H1 (cell line): Measurements from ENCODE around the gene LONRF2. TPM values are rescaled to one million over a fixed set of nuclear protein-coding genes. Genes with fewer than 3 reads are reported as not detected.

Source experiments
- CTCF ChIA-PET: fragments of 300-600 bp; sonication (Branson Sonifier 250); formaldehyde crosslinking; loops from one replicate; lab custom pipeline; 2021; ENCODE audit not compliant: partially characterized antibody; lab: Charles Lee
- POLR2A ChIA-PET: fragments of 300-600 bp; sonication (Branson Sonifier 250); formaldehyde crosslinking; loops from one replicate; lab custom pipeline; 2021; ENCODE audit warnings: inconsistent platforms; ENCODE audit not compliant: partially characterized antibody; lab: Charles Lee
- DNase-seq, 2 experiments: peaks; one replicate each; pipeline versions ENCODE4 v3.0.0 to v3.0.0-alpha.2; 2010 to 2022; ENCODE audit warnings: low spot score in 2 of 2, low read depth in 1 of 2, mixed read lengths in 1 of 2
- FAIRE-seq: peaks from 2 replicates; lab custom pipeline; 2011; peaks lifted over from hg19 to GRCh38; lab: Jason Lieb, UNC
- H2AFZ ChIP-seq: 2 replicates; pipeline ENCODE4 v1.8.1; 2012; ENCODE audit warnings: low read length, inconsistent platforms
- H2AK5ac ChIP-seq: 2 replicates; pipeline ENCODE4 v1.6.1; 2013; ENCODE audit warnings: low read depth, low read length
- H2BK120ac ChIP-seq: replicated peaks from 2 replicates; pipeline ENCODE3; 2013; ENCODE audit warnings: low read depth, low read length, inconsistent platforms
- H2BK12ac ChIP-seq: 2 replicates; pipeline ENCODE4 v1.6.1; 2013; ENCODE audit warnings: low read depth, low read length
- H2BK15ac ChIP-seq: 2 replicates; pipeline ENCODE4 v1.6.1; 2013; ENCODE audit warnings: low read length
- H2BK20ac ChIP-seq: 2 replicates; pipeline ENCODE4 v1.6.1; 2013; ENCODE audit warnings: low read length
- H2BK5ac ChIP-seq: 2 replicates; pipeline ENCODE4 v1.6.1; 2013; ENCODE audit warnings: low read depth, low read length
- H3K14ac ChIP-seq: 2 replicates; pipeline ENCODE4 v1.6.1; 2013; ENCODE audit warnings: inconsistent platforms; ENCODE audit not compliant: insufficient read length
- H3K18ac ChIP-seq: 2 replicates; pipeline ENCODE4 v1.6.1; 2013; ENCODE audit warnings: low read length; ENCODE audit errors: extremely low read depth
- H3K23ac ChIP-seq: 2 replicates; pipeline ENCODE4 v1.6.1; 2013; ENCODE audit warnings: inconsistent platforms; ENCODE audit not compliant: insufficient read length
- H3K23me2 ChIP-seq: 2 replicates; pipeline ENCODE4 v1.6.1; 2013; ENCODE audit warnings: low read depth, low read length
- H3K27ac ChIP-seq: 2 replicates; pipeline ENCODE4 v1.6.1; 2011; ENCODE audit warnings: low read depth, low read length, inconsistent platforms
- H3K27me3 ChIP-seq, 4 experiments: replicated peaks in 1 of 4; 1 replicate in 1 of 4; 2 replicates in 3 of 4; pipeline versions ENCODE4 v1.6.1 to v1.8.1; 2011 to 2013; ENCODE audit warnings: low read length in 3 of 4, mild to moderate bottlenecking in 3 of 4, inconsistent platforms in 2 of 4, mixed read lengths in 2 of 4, moderate library complexity in 1 of 4; ENCODE audit not compliant: control insufficient read depth in 3 of 4, insufficient read depth in 3 of 4; ENCODE audit errors: extremely low read depth in 1 of 4
- H3K36me3 ChIP-seq, 4 experiments: 2 replicates each; pipeline versions ENCODE4 v1.6.1 to v1.8.1; 2011 to 2013; ENCODE audit warnings: mild to moderate bottlenecking in 4 of 4, low read length in 3 of 4, moderate library complexity in 2 of 4, control low read depth in 1 of 4, inconsistent platforms in 1 of 4; ENCODE audit not compliant: insufficient read depth in 4 of 4, control insufficient read depth in 2 of 4
- H3K4ac ChIP-seq: replicated peaks from 2 replicates; pipeline ENCODE3; 2013; ENCODE audit warnings: low read length, low read depth, mixed read lengths, inconsistent platforms; ENCODE audit not compliant: insufficient read length
- H3K4me1 ChIP-seq, 4 experiments: replicated peaks in 1 of 4; 1 replicate in 1 of 4; 2 replicates in 3 of 4; pipeline versions ENCODE4 v1.6.1 to v1.8.1; 2011 to 2013; ENCODE audit warnings: low read length in 3 of 4, inconsistent platforms in 2 of 4, mixed read lengths in 1 of 4; ENCODE audit not compliant: insufficient read depth in 4 of 4, control insufficient read depth in 3 of 4
- H3K4me2 ChIP-seq, 2 experiments: 2 replicates each; pipeline versions ENCODE4 v1.6.1 to v1.8.1; 2011 to 2013; ENCODE audit warnings: low read depth in 2 of 2, low read length in 2 of 2, control low read depth in 1 of 2, inconsistent platforms in 1 of 2, mild to moderate bottlenecking in 1 of 2; ENCODE audit not compliant: insufficient read depth in 1 of 2
- H3K4me3 ChIP-seq, 4 experiments: fragments of 200-600, 300-600 bp in 1 of 4; sonication (generic), shearing (Covaris generic), sonication (Bioruptor Twin) in 1 of 4; 2 replicates each; pipeline versions ENCODE4 v1.5.1 to v1.8.1; 2011 to 2016; ENCODE audit warnings: low read length in 4 of 4, low read depth in 3 of 4, control low read depth in 2 of 4, inconsistent platforms in 2 of 4, mild to moderate bottlenecking in 2 of 4, mixed read lengths in 1 of 4, moderate library complexity in 1 of 4; ENCODE audit not compliant: insufficient read depth in 2 of 4; ENCODE audit errors: extremely low read depth in 1 of 4
- H3K56ac ChIP-seq: replicated peaks from 2 replicates; pipeline ENCODE3; 2013; ENCODE audit warnings: low read depth, mild to moderate bottlenecking, mixed read lengths, low read length, inconsistent platforms; ENCODE audit not compliant: insufficient read length
- H3K79me1 ChIP-seq: 2 replicates; pipeline ENCODE4 v1.6.1; 2013; ENCODE audit warnings: low read depth, low read length, control low read depth
- H3K79me2 ChIP-seq, 2 experiments: 2 replicates each; pipeline versions ENCODE4 v1.6.1 to v1.8.1; 2012 to 2013; ENCODE audit warnings: low read length in 2 of 2, mild to moderate bottlenecking in 2 of 2, inconsistent platforms in 1 of 2; ENCODE audit not compliant: insufficient read depth in 2 of 2, control insufficient read depth in 1 of 2
- H3K9ac ChIP-seq, 4 experiments: replicated peaks in 1 of 4; 1 replicate in 1 of 4; 2 replicates in 3 of 4; pipeline versions ENCODE4 v1.6.1 to v1.8.1; 2011 to 2013; ENCODE audit warnings: low read depth in 3 of 4, low read length in 3 of 4, control low read depth in 2 of 4, mild to moderate bottlenecking in 2 of 4, moderate library complexity in 2 of 4, inconsistent platforms in 1 of 4; ENCODE audit errors: extremely low read depth in 1 of 4
- H3K9me3 ChIP-seq, 2 experiments: 2 replicates each; pipeline versions ENCODE4 v1.6.1 to v1.8.1; 2012 to 2013; ENCODE audit warnings: mild to moderate bottlenecking in 2 of 2, moderate library complexity in 2 of 2, control low read depth in 1 of 2, inconsistent platforms in 1 of 2, low read depth in 1 of 2, low read length in 1 of 2, mixed read lengths in 1 of 2; ENCODE audit not compliant: insufficient read depth in 2 of 2
- H4K20me1 ChIP-seq, 2 experiments: replicated peaks in 1 of 2; 2 replicates each; pipeline versions ENCODE3 to v1.8.1; 2011 to 2013; ENCODE audit warnings: inconsistent platforms in 2 of 2, low read length in 2 of 2, mild to moderate bottlenecking in 1 of 2; ENCODE audit not compliant: insufficient read depth in 2 of 2, control insufficient read depth in 1 of 2
- H4K5ac ChIP-seq: 2 replicates; pipeline ENCODE4 v1.6.1; 2013; ENCODE audit warnings: low read length, low read depth, mixed read lengths, inconsistent platforms; ENCODE audit not compliant: insufficient read length
- H4K8ac ChIP-seq: 2 replicates; pipeline ENCODE4 v1.8.0; 2013; ENCODE audit warnings: mild to moderate bottlenecking, moderate library complexity, low read length, inconsistent platforms; ENCODE audit not compliant: insufficient read depth; ENCODE audit errors: extremely low read depth
- H4K91ac ChIP-seq: replicated peaks from 2 replicates; pipeline ENCODE3; 2013; ENCODE audit warnings: low read length, mixed read lengths, inconsistent platforms; ENCODE audit not compliant: insufficient read length
- BRCA1 ChIP-seq: IDR thresholded peaks from 2 replicates; pipeline ENCODE4 v1.6.1; 2012; ENCODE audit warnings: low read depth, low read length, improper control_type of control experiment
- CEBPB ChIP-seq: IDR thresholded peaks from 2 replicates; pipeline ENCODE4 v1.6.1; 2012; ENCODE audit warnings: low read depth, low read length
- EP300 ChIP-seq, 2 experiments: IDR thresholded peaks; 1 replicate in 1 of 2; 2 replicates in 1 of 2; pipeline ENCODE4 v1.6.1; 2011 to 2012; ENCODE audit warnings: low read depth in 2 of 2, low read length in 2 of 2, mild to moderate bottlenecking in 2 of 2, borderline replicate concordance in 1 of 2, inconsistent platforms in 1 of 2, moderate library complexity in 1 of 2
- JUND ChIP-seq: IDR thresholded peaks from 2 replicates; pipeline ENCODE4 v1.6.1; 2011; ENCODE audit warnings: mild to moderate bottlenecking, improper control_type of control experiment, low read length
- KDM1A ChIP-seq: fragments of 200-600, 300-600 bp; sonication (generic); IDR thresholded peaks from 2 replicates; pipeline ENCODE4 v1.7.1; 2016; ENCODE audit warnings: mild to moderate bottlenecking, low read length, borderline replicate concordance
- KDM5A ChIP-seq: fragments of 200-600 bp; IDR thresholded peaks from 2 replicates; pipeline ENCODE4 v1.7.1; 2012; ENCODE audit warnings: mild to moderate bottlenecking, low read length, inconsistent platforms, mixed read lengths
- PHF8 ChIP-seq: fragments of 200-600 bp; sonication (generic); conservative IDR thresholded peaks from 2 replicates; pipeline ENCODE4 v1.7.1; 2012; ENCODE audit warnings: low read depth, mild to moderate bottlenecking, inconsistent platforms, low read length, moderate library complexity
- POU5F1 ChIP-seq: IDR thresholded peaks from 2 replicates; pipeline ENCODE4 v1.6.1; 2011; ENCODE audit warnings: low read depth, mild to moderate bottlenecking, low read length, moderate library complexity
- RAD21 ChIP-seq, 2 experiments: IDR thresholded peaks in 1 of 2; conservative IDR thresholded peaks in 1 of 2; 2 replicates each; pipeline ENCODE4 v1.6.1; 2011; ENCODE audit warnings: low read depth in 2 of 2, low read length in 2 of 2, improper control_type of control experiment in 1 of 2, inconsistent platforms in 1 of 2, mild to moderate bottlenecking in 1 of 2, moderate library complexity in 1 of 2
- TCF12 ChIP-seq: IDR thresholded peaks from 2 replicates; pipeline ENCODE4 v1.6.1; 2011; ENCODE audit warnings: low read depth, mild to moderate bottlenecking, low read length
- WGBS, 2 experiments: shearing (Covaris generic) in 1 of 2; methylation state at CpG; one replicate each; pipeline versions ENCODE4 v1.1.6 to v1.1.7; 2013 to 2015; ENCODE audit warnings: low lambda C conversion rate in 2 of 2, mixed read lengths in 2 of 2, inconsistent platforms in 1 of 2, low coverage in 1 of 2, missing lambda C conversion rate in 1 of 2; ENCODE audit not compliant: insufficient replicate concordance in 2 of 2, insufficient coverage in 1 of 2, insufficient read length in 1 of 2; ENCODE audit errors: extremely low coverage in 1 of 2, missing lambda C conversion rate in 1 of 2; 5-methylcytosine and 5-hydroxymethylcytosine counted together
- polyA plus RNA-seq, 7 experiments: library from polyadenylated mRNA; depleted of rRNA in 3 of 7; stranded (reverse) in 5 of 7; unstranded in 2 of 7; fragments of >200 nt in 5 of 7; fragments of 200-250 nt in 2 of 7; gene quantifications; 1 replicate in 5 of 7; 2 replicates in 1 of 7; 4 replicates in 1 of 7; pipeline versions ENCODE4 v1.2.1 to v1.2.3, GENCODE V29; 2011 to 2013; ENCODE audit warnings: missing spikeins in 2 of 7, mixed read lengths in 2 of 7
- total RNA-seq: library from RNA; stranded (reverse); fragmentation: NEBNext Ultra II Directional; extraction: Animal tissue kit (Norgen Biotek cat#: 25700); gene quantifications from 2 replicates; pipeline ENCODE4 v1.2.1, GENCODE V29; 2021
- TF ChIP-seq, protein P1 (sequence below): IDR thresholded peaks from 2 replicates; pipeline ENCODE4 v1.6.1; 2012; ENCODE audit warnings: low read length, inconsistent platforms

LONRF2 gene
- total and polyA plus RNA-seq, 2 of the 8 experiments (the other 6 are each of a cell fraction or from before 2014, with no cell fraction given), result 0.24 to 0.74 TPM

DNA sequence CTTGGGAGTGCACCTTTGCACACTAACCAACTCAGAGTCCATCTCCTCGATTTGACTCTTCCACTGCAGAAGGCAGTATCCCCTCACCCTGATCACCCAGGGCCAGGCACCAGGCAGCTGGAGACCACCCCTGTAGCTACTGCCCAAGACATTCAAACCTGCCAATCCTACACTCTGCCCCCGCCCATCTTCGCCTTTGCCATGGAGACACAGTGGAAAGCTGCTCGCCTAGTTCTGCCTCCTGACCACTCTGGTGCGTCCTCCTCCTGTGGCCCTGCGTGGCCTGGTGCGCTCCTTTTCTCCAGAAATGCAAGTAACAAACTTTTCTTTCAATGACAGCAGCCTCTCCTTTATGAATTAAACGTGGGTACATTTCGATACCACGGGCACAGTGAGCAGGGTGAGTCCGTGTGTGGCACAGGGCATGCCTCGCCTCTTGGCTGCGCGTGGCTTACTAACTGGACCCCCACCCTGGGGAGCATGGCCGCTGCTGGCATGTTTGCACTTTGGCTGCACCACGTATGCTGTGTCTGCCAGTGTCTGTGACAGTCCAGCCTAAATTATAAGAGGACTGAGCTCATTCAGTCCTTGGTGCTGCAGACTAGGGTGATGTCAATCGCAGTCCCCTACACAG, 47.6 kb downstream of the LONRF2 start:
- Histone ChIP-seq H3K18ac (no peak overlapping the region), H3K14ac (no peak overlapping the region), H3K27ac (no peak overlapping the region), H4K5ac (no peak overlapping the region), H2BK5ac (no peak overlapping the region), H3K9me3 (peaks cover 4 to 8% of the 10 kb centered on the region in 2 experiments), H3K4me3 (no peak overlapping the region), H2BK15ac (no peak overlapping the region), H4K20me1 (no peaks in the 10 kb centered on the region), H3K4me2 (no peak overlapping the region), H3K36me3 (no peaks in the 10 kb centered on the region), H3K23ac (no peak overlapping the region), H3K4me1 (peaks cover 0 to 6% (median under 1%) of the 10 kb centered on the region in 4 experiments; a peak in 2 of 7 replicates), H2BK20ac (no peak overlapping the region), H4K91ac (no peak overlapping the region), H3K27me3 (no peaks in the 10 kb centered on the region), H3K56ac (no peak overlapping the region), H3K79me1 (no peaks in the 10 kb centered on the region), H3K4ac (no peak overlapping the region), H4K8ac (no peak overlapping the region), H2AFZ (no peak overlapping the region; the same call in 1 of the 2 replicates), H2BK12ac (no peak overlapping the region), H3K79me2 (no peaks in the 10 kb centered on the region), H2AK5ac (no peak overlapping the region; the same call in 1 of the 2 replicates), H3K23me2 (no peaks in the 10 kb centered on the region), H3K9ac (0 out of 7 replicates have a peak overlapping the region, but pooled peaks of 1 of the 4 experiments have one; percentile 10), H2BK120ac (no peak overlapping the region)
- no peak for DNase-seq
- no peak for FAIRE-seq
- POLR2A ChIA-PET, result no interaction called here
- 89% methylated on average over 17 of the region's 17 CpGs; no CpG with 5 or more reads in 1 of the 2 experiments for WGBS, 2 experiments
- CTCF ChIA-PET, result interaction anchor here (0.6 to 10.0 kb wide), 7 partner anchors 8 to 715 kb away, joined by 3 to 103 read pairs (median 3); no protein-coding TSS in a partner anchor
- TF ChIP-seq KDM1A (no peak), TCF12 (no peak), PHF8 (no peak), POU5F1 (no peak), EP300 (IDR thresholded peaks at IDR 0.05; ENCODE audit: borderline replicate concordance in 1 of 2, low read depth in 2 of 2, low read length in 2 of 2) (no peak), CEBPB (no peak), KDM5A (no peak), BRCA1 (no peak), RAD21 (IDR thresholded peaks at IDR 0.05 in 1 of 2, conservative IDR thresholded peaks at IDR 0.05 in 1 of 2; ENCODE audit: low read depth in 2 of 2, low read length in 2 of 2) (no peak), JUND (no peak)
- TF ChIP-seq, protein P1, sequence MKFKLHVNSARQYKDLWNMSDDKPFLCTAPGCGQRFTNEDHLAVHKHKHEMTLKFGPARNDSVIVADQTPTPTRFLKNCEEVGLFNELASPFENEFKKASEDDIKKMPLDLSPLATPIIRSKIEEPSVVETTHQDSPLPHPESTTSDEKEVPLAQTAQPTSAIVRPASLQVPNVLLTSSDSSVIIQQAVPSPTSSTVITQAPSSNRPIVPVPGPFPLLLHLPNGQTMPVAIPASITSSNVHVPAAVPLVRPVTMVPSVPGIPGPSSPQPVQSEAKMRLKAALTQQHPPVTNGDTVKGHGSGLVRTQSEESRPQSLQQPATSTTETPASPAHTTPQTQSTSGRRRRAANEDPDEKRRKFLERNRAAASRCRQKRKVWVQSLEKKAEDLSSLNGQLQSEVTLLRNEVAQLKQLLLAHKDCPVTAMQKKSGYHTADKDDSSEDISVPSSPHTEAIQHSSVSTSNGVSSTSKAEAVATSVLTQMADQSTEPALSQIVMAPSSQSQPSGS, result no peak
